HepG2 (cell line): ENCODE results near the gene NFIC. TPM values are rescaled to one million over a fixed set of nuclear protein-coding genes. Genes with fewer than 3 reads are reported as not detected.

Experiments
- CBX2 ChIP-seq, 2 experiments: fragments of 200-600 bp in 1 of 2; sonication (generic); formaldehyde crosslinking in 1 of 2; IDR thresholded peaks; 2 replicates each; pipeline versions ENCODE4 v1.7.0 to v1.8.1; 2018 to 2022; ENCODE audit warnings: low read depth in 2 of 2, low read length in 1 of 2, mild to moderate bottlenecking in 1 of 2, missing genetic modification reagents in 1 of 2
- DBP ChIP-seq: sonication (generic); formaldehyde crosslinking; IDR thresholded peaks from 2 replicates; pipeline ENCODE4 v1.4.0; 2020; ENCODE audit warnings: missing genetic modification reagents; ENCODE audit errors: not compliant biosample characterization
- ERF ChIP-seq: IDR thresholded peaks from 2 replicates; pipeline ENCODE4 v1.6.1; 2018; ENCODE audit warnings: missing biosample characterization, missing genetic modification reagents
- ETV6 ChIP-seq: sonication (generic); formaldehyde crosslinking; conservative IDR thresholded peaks from 2 replicates; pipeline ENCODE4 v1.4.0; 2020; ENCODE audit warnings: missing genetic modification reagents
- FOXJ3 ChIP-seq: sonication (generic); formaldehyde crosslinking; IDR thresholded peaks from 2 replicates; pipeline ENCODE4 v1.4.0; 2020; ENCODE audit warnings: missing genetic modification reagents, mild to moderate bottlenecking, borderline replicate concordance
- JUNB ChIP-seq: sonication (generic); formaldehyde crosslinking; IDR thresholded peaks from 2 replicates; pipeline ENCODE4 v1.8.0; 2022; ENCODE audit warnings: missing genetic modification reagents, mild to moderate bottlenecking, borderline replicate concordance
- KDM3A ChIP-seq: IDR thresholded peaks from 2 replicates; pipeline ENCODE4 v1.6.1; 2018; ENCODE audit warnings: low read depth, missing compliant biosample characterization
- KDM5A ChIP-seq: fragments of 200-600 bp; sonication (generic); IDR thresholded peaks from 2 replicates; pipeline ENCODE4 v1.7.0; 2018; ENCODE audit warnings: antibody characterized with exemption, mild to moderate bottlenecking, low read length, borderline replicate concordance
- KLF16 ChIP-seq, 2 experiments: sonication (generic) in 1 of 2; formaldehyde crosslinking in 1 of 2; IDR thresholded peaks; 2 replicates each; pipeline versions ENCODE4 v1.6.1 to v1.8.0; 2016 to 2023; ENCODE audit warnings: missing genetic modification reagents in 2 of 2, missing compliant biosample characterization in 1 of 2
- POGK ChIP-seq: sonication (generic); formaldehyde crosslinking; conservative IDR thresholded peaks from 2 replicates; pipeline ENCODE4 v1.8.0; 2022; ENCODE audit warnings: mild to moderate bottlenecking, moderate library complexity, missing genetic modification reagents
- USF2 ChIP-seq, 2 experiments: sonication (generic) in 1 of 2; formaldehyde crosslinking in 1 of 2; IDR thresholded peaks; 2 replicates each; pipeline versions ENCODE4 v1.5.1 to v1.6.1; 2011 to 2020; ENCODE audit warnings: borderline replicate concordance in 1 of 2, low read depth in 1 of 2, low read length in 1 of 2, mild to moderate bottlenecking in 1 of 2, missing genetic modification reagents in 1 of 2, moderate library complexity in 1 of 2
- ZFP36L2 ChIP-seq: sonication (generic); formaldehyde crosslinking; IDR thresholded peaks from 2 replicates; pipeline ENCODE4 v1.4.0; 2020; ENCODE audit warnings: missing genetic modification reagents
- ZNF18 ChIP-seq: sonication (generic); formaldehyde crosslinking; IDR thresholded peaks from 2 replicates; pipeline ENCODE4 v1.8.0; 2022; ENCODE audit warnings: mild to moderate bottlenecking, missing genetic modification reagents; ENCODE audit not compliant: insufficient replicate concordance
- ZNF749 ChIP-seq: sonication (generic); formaldehyde crosslinking; IDR thresholded peaks from 2 replicates; pipeline ENCODE4 v1.8.0; 2022; ENCODE audit warnings: mild to moderate bottlenecking, missing genetic modification reagents, moderate library complexity, borderline replicate concordance
- ZXDC ChIP-seq: sonication (generic); formaldehyde crosslinking; IDR thresholded peaks from 2 replicates; pipeline ENCODE4 v1.5.0; 2020; ENCODE audit warnings: mild to moderate bottlenecking, missing genetic modification reagents
- polyA plus RNA-seq, 8 experiments: library from polyadenylated mRNA; depleted of rRNA in 3 of 8; stranded (reverse) in 7 of 8; unstranded in 1 of 8; fragments of >200 nt; fragmentation: Illumina TruSeq in 4 of 8; extraction: Trizol in 4 of 8; gene quantifications; 2 replicates each; pipeline versions ENCODE4 v1.2.1 to v1.2.3, GENCODE V29; 2011 to 2016; ENCODE audit warnings: low read depth in 4 of 8, missing spikeins in 1 of 8, mixed read lengths in 1 of 8; ENCODE audit not compliant: insufficient read depth in 1 of 8
- total RNA-seq, 5 experiments: library from RNA; depleted of rRNA; stranded (reverse); fragments of >200 nt; fragmentation: Illumina TruSeq; extraction: Trizol; gene quantifications; 2 replicates each; pipeline ENCODE4 v1.2.3, GENCODE V29; 2016; ENCODE audit warnings: low read depth in 1 of 5

The NFIC gene
- total and polyA plus RNA-seq, 2 of the 13 experiments (the other 11 are each of a cell fraction or from before 2014, with no cell fraction given): 1.3 to 2.5 TPM

- TF ChIP-seq ZNF749 (CRISPR knock-in tag): no peak; the same call in 1 of the 2 replicates
- TF ChIP-seq ERF (CRISPR knock-in tag): no peak
- no peak for TF ChIP-seq ZFP36L2 (CRISPR knock-in tag)
- 0 out of 2 replicates have a peak, but pooled peaks have one; percentile 47 for TF ChIP-seq KDM3A
- TF ChIP-seq CBX2 (IDR thresholded peaks at IDR 0.05; ENCODE audit: low read depth, low read length): no peak
- no peak for TF ChIP-seq CBX2 (CRISPR knock-in tag; IDR thresholded peaks at IDR 0.05; ENCODE audit: low read depth)
- no peak for TF ChIP-seq POGK (CRISPR knock-in tag)
- no peak for TF ChIP-seq DBP (CRISPR knock-in tag)
- TF ChIP-seq FOXJ3: no peak
- peak; percentile 94 for TF ChIP-seq KDM5A
- no peak for TF ChIP-seq USF2 (IDR thresholded peaks at IDR 0.05; ENCODE audit: low read depth, low read length)
- no peak for TF ChIP-seq USF2 (CRISPR knock-in tag; IDR thresholded peaks at IDR 0.05; ENCODE audit: borderline replicate concordance)
- TF ChIP-seq ETV6 (CRISPR knock-in tag): 0 out of 2 replicates have a peak, but pooled peaks have one; percentile 39
- TF ChIP-seq ZNF18 (CRISPR knock-in tag): peak; percentile 38
- TF ChIP-seq ZXDC: peak; percentile 38; the same call in 1 of the 2 replicates
- peak; percentile 66 for TF ChIP-seq JUNB (CRISPR knock-in tag)
- 0 out of 4 replicates have a peak, but pooled peaks of 1 of the 2 experiments have one; percentile 41 for TF ChIP-seq KLF16 (CRISPR knock-in tag; IDR thresholded peaks at IDR 0.05)
These were observed 68.5 kb downstream of the NFIC start (continued) for GRCh38 chr19:3434630-3435553.
